ENCODE results near the gene SPDEF.

GRCh38 chr6:34497411-34497810 lies 58.7 kb downstream of the SPDEF start:
- TF ChIP-seq CTCF (IDR thresholded peaks at IDR 0.05; ENCODE audit: low read depth, low read length) = no peak
- no peak for TF ChIP-seq POLR2A (IDR thresholded peaks at IDR 0.05; ENCODE audit: extremely low read depth, insufficient read length)
- TF ChIP-seq MAX (IDR thresholded peaks at IDR 0.05; ENCODE audit: low read depth, low read length) = no peak
- TF ChIP-seq MYC (IDR thresholded peaks at IDR 0.05; ENCODE audit: low read depth, low read length) = no peak
